Right ventricle myocardium superior (tissue), 1 donor: ENCODE data around the gene THSD4. TPM values are rescaled to one million over a fixed set of nuclear protein-coding genes. Genes with fewer than 3 reads are reported as not detected.
"Not testable (repeated sequence)": the region's sequence is repeated elsewhere in the genome, so short reads cannot be mapped to it uniquely, and the experiment has no call there.

ENCODE experiments used
- ATAC-seq: fragments of 200-7000 bp; cut with Tn5 transposase; one replicate; pipeline ENCODE4 v1.9.1; 2020; ENCODE audit warnings: mild to moderate bottlenecking; ENCODE audit not compliant: poor library complexity
- DNase-seq: peaks from one replicate; pipeline ENCODE4 v3.0.0-alpha.2; 2020
- intact Hi-C: fragments of 100-400 bp; cut with DNase I; formaldehyde crosslinking; loops from one replicate; pipeline ENCODE4 v1.11.2; 2022
- total RNA-seq: library from RNA; stranded (reverse); fragmentation: NEBNext Ultra II Directional; extraction: Animal tissue kit (Norgen Biotek cat#: 25700); gene quantifications from one replicate; pipeline ENCODE4 v1.2.1, GENCODE V29; 2021
- donor health status: DM: no; HTN: yes; CAD: no; lungs with severe emphysema.

The THSD4 gene
- total RNA-seq, 1 donor from 2014 or later, result 75.6 TPM

DNA sequence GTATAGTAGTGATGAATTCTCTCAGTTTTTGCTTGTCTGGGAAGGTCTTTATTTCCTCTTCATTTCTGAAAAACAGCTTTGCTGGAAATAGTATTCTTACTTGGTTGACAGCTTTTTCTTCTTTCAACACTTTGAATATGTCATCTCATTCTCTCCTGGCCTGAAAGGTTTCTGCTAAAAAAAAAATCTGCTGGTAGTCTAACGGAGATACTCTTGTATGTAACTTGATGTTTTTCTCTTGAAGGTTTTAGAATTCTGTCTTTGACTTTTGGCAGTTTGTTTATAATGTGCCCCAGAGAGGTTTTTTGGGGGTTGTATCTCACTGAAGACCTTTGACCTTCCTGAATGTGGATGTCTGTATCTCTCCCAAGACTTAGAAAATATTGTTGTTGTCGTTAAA, 47.0 kb downstream of the THSD4 start:
- ATAC-seq (no peak), DNase-seq (no peak)
- intact Hi-C loops, result no loop called here

DNA sequence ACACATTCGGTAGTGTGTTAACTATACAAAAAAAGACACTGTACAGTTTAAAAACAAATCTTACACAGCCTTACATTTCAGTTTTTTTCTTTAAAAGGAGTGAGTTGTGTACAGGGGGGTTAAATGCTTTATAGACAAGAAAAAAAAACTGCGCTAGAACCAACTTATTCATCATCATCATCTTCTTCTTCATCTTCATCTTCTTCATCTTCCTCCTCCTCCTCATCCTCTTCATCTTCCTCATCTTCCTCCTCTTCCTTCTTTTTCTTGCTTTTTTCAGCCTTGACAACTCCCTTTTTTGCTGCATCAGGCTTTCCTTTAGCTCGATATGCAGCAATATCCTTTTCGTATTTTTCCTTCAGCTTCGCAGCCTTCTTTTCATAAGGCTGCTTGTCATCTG, 49.3 kb downstream of the THSD4 start:
- intact Hi-C loops, ATAC-seq, DNase-seq: not testable (repeated sequence)

DNA sequence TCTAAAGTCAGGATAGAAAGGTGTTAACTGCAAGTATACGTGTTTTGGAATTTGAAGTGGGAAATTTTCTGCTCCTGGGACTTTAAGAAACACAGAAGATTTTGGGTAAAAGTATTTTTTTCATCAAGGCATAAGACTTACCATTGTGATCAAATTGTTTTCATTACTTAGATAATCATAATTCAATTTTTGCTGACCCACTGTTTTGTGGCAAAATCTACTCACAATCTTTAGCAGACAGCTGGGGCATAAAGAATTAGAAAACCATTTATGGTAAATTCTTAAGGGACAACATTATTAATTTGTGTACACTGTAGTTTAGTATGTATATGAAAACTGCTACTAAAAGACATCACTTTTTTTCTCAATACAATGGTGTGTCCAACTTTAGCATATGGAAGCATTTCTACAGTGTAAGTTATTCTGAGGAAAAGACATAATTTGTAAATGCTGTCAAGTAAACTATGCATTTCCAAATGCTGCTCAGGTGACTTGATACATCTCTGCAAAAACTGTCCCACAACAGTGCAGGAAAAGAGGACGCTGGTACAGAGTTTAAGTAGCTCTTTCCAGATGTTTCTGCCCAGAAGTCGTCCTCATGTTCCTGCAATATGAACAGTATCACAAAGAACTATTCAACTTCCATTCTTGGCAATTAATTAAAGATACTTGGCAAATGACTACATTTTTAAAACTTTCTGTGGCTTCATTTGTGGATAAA, 52.3 kb downstream of the THSD4 start:
- peak; percentile 56 for ATAC-seq
- intact Hi-C loops, result no loop called here
- DNase-seq, result no peak

DNA sequence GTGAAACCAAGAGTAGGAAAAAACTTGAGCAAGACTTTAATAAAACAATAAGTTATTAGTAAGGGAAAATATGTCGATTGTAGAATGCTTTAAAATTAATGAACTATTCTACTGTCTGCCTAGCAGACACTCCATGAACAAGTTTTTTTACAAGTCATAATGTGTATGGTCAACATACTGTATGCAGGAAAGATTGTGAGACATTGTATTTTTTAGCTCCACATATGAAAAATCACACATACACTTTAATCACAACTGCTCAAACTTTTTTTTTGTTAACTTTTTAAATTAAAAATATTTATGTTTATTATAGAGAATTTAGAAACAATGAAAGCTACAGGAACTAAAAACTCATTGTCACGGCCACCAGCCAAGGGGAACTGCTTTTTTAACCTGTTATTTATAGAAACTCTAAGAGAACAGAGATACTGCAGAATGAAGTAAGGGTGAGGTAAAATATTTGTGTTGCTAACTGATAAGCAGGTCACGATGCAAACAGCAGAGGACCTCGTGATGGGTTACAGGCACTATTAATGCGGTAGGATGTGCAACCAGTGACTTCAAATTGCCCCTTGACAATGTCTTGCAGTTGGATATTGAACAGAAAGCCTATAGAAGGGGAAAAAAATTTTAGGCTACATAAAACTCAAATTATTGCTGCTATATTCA, 53.0 kb downstream of the THSD4 start:
- DNase-seq, result no peak
- intact Hi-C loops, result no loop called here
- ATAC-seq, result peak; percentile 95

DNA sequence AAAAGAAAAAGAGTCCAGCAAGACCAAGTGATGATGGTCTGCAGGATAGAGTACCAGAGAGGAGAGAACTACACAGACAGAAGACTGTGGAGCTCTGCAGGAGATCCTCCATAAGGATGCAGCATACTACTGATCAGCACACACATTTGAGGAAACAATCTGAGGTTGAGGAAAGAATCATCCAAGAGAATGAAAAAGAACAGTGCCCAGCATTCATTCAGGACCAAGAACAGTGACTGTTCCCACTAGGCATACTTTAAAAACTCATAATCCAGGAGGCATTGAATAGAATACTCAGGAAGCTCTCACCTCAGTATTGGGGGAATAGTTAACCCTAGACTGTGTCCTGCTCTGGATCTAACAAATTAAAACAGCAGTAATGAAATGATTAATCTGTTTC, 54.9 kb downstream of the THSD4 start:
- ATAC-seq, result no peak
- intact Hi-C loops, result no loop called here
- no peak for DNase-seq

DNA sequence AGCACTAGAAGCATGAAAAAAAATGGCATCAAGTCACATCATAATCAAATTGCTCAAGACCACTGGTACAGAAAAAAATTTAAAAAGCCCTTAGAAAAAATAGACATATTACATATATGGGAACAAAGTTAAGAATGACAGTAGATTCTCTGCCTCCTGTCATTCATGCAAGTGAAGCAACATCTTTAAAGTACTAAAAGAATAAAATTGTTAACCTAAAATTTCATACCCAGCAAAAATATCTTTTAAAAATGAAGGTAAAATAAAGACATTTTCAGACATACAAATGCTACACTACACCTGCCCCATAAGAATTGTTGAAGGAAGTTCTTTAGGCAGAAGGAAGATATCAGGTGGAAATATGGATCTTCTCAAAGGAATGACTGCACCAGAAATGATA, 55.9 kb downstream of the THSD4 start:
- ATAC-seq (no peak), DNase-seq (no peak)
- intact Hi-C loops, result no loop called here

DNA sequence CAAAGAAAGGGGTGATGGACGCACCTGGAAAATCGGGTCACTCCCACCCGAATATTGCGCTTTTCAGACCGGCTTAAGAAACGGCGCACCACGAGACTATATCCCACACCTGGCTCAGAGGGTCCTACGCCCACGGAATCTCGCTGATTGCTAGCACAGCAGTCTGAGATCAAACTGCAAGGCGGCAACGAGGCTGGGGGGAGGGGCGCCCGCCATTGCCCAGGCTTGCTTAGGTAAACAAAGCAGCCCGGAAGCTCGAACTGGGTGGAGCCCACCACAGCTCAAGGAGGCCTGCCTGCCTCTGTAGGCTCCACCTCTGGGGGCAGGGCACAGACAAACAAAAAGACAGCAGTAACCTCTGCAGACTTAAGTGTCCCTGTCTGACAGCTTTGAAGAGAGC, 59.1 kb downstream of the THSD4 start:
- intact Hi-C loops, ATAC-seq, DNase-seq: not testable (repeated sequence)

DNA sequence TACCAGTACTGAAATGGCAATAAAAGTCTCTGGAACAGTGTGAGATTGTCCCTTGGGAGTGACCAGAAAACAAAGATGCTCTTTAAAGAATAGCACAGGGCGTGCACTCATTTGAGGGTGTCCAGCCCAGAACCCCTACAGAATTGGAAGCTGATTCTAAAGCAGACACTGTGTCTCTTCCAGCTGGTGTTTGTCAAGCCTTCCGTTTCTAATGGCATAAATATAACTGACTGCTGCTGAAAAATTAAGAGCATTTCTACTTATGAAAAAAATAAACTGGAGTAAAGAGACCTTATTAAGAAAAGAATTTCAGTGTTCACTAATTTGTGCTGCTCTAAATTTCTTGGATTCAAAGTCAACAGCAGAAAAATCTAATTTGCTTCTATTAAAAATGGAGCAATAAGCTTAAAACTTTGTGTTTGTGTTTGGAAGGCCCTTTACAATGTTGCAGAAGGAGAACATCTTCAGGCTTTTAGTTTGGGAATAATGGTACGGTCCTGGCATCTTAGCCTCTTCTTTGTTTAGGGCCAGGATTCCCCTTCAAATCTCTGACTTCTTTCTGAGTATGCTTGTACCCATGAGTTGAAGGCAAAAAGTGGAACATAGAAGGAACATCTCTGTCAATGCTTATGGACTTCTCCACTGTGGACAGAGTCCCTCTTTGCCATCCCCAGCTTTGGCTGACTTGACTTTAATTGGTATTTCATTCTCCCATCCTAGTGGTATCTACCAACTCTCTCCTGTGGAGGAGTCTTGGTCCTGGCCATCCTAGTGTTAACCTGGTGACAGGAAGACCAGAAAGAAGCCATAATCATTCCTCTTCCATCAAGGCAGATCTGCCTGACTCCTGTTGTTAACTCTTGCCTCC, 65.9 kb downstream of the THSD4 start:
- intact Hi-C loops, result no loop called here
- no peak for DNase-seq
- ATAC-seq, result no peak

DNA sequence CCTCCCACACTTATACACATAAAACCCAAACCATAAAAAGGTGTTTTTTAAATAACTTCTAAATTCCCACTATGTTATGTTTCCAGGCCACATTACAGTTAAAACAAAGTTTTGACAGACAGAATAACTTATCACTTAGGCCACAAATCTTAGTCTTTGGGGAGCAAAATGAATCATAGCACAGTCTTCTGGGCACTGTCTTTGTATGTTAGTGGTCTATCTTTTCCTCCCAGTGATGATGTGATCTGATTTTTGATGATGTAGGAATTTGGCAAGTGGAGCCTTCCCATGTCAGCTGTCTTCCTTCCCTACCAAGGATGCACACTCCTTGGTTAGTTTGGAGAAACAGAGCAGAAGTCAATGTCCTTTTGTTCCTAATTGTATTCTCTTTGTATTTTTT, 67.3 kb downstream of the THSD4 start:
- ATAC-seq, result no peak
- no peak for DNase-seq
- intact Hi-C loops, result no loop called here

DNA sequence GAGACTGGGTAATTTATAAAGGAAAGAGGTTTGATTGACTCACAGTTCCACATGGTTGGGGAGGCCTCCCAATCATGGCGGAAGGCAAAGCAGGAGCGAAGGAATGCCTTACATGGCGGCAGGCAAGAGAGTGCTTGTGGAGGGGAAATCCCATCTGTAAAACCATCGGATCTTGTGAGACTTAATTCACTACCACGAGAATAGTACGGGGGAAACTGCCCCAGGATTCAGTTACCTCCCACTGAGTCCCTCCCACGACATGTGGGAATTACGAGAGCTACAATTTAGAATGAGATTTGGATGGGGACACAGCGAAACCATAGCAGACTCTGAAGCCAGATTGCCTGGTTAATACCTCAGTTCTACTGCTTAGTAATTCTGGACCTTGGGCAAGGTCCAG, 67.8 kb downstream of the THSD4 start:
- intact Hi-C loops, result no loop called here
- DNase-seq, result no peak

DNA sequence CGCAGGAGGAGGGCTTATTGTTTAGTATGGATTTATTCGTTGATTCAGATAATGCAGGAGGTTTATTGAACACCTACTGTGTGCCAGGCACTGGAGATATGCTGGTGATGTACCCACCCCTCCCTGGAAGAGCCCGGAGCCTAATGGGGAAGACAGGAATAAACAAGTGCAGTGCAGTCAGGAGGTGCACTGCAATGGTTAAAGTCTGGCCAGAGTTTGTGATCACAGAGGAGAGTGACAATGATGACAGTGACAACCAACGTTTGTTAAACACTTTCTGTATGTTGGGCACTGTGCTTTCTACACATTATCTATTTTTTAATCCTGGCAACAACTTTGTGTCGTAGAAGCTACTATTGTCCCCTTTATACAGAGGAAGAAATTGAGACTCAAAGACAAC, 70.4 kb downstream of the THSD4 start:
- DNase-seq (no peak), ATAC-seq (peak; percentile 63)
- intact Hi-C loops, result no loop called here

More for the DNA sequence above, 67.8 kb downstream of the THSD4 start:
- no peak for ATAC-seq

DNA sequence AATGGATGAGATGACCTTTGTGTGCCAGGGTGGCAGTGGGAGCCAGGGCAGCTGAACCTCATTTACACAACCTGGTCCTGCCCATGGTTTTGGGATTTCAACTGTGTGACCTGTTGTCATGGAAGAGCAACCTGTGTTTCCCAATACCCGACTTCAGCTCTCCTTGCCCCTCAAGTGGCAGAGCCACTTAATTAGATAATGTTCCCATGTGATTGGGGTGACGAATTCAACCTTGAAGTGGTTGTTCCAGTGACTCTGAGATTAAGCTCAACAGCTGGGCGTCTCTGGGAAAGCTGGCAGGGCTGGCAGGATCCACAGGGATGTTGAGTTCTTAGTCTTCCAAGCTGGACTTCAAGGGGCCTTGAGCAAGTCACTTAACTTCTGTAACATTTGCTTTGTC, 71.0 kb downstream of the THSD4 start:
- intact Hi-C loops, result no loop called here
- ATAC-seq (peak; percentile 88), DNase-seq (peak; percentile 56)

DNA sequence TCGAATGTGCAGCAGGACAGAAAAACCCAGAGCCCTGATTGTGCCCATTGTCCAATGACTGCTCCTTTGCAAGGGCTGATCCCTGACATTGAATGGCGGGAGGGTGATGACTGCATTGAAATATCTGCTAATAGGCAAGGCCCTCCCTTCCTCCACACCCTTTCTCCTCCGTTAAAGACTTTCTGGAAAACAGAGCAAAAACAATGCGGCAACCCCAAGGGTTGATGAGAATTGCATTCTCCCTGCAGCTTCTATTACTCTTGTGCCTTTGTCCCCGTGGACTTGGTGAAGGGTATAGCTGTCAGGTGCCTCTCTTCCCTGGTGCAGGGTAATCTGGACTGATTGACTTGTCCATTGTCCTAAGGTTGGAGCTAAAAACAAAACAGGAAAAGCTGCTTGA, 71.8 kb downstream of the THSD4 start:
- ATAC-seq, result no peak
- intact Hi-C loops, result no loop called here
- DNase-seq, result no peak

DNA sequence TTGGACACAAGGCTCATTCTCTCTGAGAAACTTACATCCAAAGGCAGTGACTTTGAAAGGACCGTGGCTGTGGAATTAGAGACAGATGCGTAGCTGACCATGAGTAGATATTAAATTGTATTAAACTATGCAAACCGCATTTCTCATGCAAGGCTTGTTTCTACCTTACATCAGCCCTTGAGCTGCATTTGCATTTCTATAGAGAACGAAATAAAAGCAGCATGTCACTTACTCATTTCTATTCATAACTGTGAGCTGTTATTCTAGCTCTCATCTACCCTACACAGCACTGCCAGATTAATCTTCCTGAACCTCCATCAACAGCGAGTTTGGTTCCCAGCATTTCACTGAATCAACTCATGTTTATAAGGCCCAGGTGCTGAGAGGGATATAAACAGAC, 72.3 kb downstream of the THSD4 start:
- DNase-seq (no peak), ATAC-seq (no peak)
- intact Hi-C loops, result no loop called here

DNA sequence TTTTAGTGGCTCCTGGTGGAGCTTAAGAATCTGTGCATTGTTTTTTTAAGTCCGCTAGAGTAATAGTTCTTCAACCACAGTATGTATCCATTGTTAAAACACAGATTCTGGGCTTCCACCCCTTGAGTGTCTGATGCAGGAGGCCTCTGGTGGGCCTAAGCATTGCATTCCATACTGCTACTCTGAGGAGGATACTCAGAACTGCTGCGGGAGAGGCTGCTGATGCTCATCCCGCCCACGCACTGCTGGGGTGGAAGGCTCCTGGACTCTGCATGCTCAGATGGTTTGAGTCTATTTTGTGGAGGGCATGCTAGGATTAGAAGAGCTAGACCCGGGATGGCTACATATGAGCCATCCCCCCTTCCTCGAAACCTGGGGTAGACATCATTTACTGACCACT, 74.4 kb downstream of the THSD4 start:
- no peak for ATAC-seq
- DNase-seq, result no peak
- intact Hi-C loops, result no loop called here

DNA sequence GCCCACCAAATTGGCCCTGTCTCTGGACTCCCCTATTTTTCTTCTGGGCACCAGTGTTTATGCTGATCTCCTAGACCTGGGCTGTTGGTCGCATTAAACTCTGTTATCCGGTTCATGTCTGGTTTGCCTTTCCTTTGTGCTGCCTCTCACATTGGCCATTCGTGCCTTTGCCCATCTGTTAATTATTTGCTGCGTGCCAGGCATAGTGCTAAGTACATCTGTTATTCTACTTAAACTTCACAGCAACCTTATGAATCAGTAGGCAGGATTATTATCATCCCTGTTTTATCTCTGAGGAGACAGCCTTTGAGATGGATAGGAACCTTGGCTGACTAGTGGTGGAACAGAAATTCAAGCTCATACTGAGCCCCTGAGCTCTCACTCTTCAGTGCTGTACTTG, 76.0 kb downstream of the THSD4 start:
- DNase-seq (no peak), ATAC-seq (no peak)
- intact Hi-C loops, result no loop called here

DNA sequence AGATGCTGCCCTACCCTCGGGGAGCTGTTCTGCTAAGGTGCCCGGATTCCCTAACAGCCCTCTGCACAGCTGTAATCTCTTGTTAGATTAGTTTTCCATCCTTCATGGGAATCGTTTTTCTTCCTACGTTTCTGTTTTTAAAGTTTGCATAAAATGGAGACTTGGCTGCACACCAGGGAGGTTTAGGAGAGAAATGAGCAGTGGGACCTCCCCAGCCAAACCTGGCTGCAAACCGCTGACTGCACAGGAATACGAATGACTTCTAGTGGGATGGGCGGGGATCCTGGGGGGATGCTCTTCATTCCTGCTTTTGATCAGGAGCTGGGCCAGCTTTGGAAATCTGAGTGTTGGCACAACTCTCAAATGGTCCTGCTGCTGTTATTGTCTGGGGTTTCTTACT, 77.5 kb downstream of the THSD4 start:
- ATAC-seq (no peak), DNase-seq (no peak)
- intact Hi-C loops, result no loop called here

DNA sequence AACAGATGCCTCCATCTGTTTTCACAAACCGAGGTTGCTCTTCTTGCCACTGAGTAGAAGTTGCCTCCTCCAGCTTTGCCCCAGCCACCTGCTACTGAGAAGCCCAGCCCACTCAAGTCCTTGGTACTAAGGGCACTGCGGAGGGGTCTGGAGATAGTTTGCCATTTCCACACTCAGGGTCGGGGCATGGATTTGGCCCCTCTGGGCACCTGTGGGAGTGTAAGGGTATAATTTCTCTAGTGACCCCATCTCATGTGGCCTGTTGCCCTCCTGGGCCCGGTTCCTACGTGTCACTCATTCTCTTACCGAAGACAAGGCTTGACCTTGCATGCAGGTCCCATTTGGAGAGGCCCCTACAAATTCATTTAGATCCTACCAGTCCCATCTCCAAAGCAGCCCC, 79.0 kb downstream of the THSD4 start:
- DNase-seq (no peak), ATAC-seq (no peak)
- intact Hi-C loops, result no loop called here

DNA sequence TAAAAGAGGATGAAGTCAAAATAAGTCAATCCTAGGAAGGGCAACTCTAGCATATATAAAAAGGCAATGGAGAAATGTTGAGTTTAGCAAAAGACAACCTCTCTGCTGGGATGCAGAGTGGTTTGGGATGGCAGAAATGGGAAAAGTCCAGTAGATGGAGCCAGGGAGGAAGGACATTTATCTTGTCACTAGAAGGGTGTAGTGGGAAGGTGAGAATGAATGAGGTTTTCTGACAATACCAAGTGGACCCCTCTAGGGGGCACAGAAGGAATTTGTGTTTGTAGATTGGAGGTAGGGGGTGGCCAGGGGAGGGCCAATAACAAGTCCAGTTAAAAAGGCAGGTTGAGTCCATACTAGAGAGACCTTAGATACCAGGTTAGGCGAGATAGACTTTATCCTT, 80.0 kb downstream of the THSD4 start:
- intact Hi-C loops, result no loop called here
- DNase-seq, result no peak
- no peak for ATAC-seq

DNA sequence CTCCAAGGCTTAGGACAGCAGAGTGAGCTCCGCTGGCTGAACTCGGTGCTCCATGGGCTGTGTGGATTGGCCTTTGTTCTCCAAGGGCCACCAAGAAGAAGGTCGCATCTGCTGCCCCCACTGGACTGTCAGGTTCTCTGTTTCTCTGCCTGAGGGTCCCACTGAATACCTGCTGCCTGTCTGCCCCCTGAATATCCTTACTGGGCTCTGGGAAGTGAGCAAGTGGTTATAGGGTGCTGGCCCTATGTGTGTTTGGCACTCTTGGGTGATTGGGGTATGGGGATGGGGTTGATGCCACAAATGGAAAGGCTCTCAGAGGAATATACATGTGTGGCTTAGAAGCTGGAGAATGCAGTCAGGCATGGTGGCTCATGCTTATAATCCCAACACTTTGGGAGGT, 82.3 kb downstream of the THSD4 start:
- intact Hi-C loops, result no loop called here
- no peak for ATAC-seq

More for the DNA sequence above, 82.3 kb downstream of the THSD4 start:
- no peak for DNase-seq
